Measurements from ENCODE around the gene SACS. TPM values are rescaled to one million over a fixed set of nuclear protein-coding genes. Genes with fewer than 3 reads are reported as not detected.

SACS gene
- total and polyA plus RNA-seq, 4 donors = 0.50 to 7.2 (median 2.9) TPM

DNA sequence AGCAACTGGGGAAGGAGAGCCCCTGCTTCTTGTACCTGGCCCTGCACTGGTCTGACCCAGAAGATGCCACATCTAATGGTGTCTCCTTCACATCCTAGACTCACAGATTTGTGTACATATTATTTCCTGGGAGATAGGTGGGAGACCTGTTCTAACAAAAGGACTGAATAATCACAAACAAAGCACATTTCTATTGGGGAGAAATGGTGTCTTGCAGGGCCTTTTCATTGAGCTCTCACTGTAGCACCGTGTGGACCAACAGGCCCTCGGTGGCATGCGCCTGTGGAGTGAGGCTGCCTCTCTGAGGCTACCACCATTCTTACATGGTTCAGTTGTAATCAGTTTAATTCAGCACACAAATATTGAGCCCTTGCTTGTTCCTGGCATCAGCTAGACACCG, 989 bp upstream of the SACS start (continued):
- TF ChIP-seq SP1 (IDR thresholded peaks at IDR 0.05) (no peak), JUND (IDR thresholded peaks at IDR 0.05) (no peak)

DNA sequence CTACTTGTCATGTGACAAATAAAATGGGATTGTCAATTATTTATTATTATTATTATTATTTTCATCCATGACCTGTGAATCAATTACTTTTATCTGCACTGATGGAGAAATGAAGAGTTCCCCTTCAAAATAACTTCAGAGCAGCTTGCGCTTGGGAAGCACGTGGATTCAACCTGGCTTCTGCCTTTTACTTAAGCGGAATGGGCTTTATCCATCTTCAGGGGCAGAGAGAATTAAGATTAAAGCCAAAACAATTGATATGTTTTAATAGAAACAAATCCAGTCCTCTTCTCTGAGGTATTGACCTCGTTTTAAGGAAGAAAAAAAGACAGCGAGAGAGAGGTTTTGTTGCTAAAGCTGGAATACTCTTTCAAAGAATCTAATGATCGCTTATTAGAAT, 876 bp downstream of the SACS start:
- Histone ChIP-seq H3K27me3 (ENCODE audit: control insufficient read depth in 4 of 4, insufficient read depth in 4 of 4, low read length in 3 of 4) (peaks cover 0 to 9% (median 2%) of the 10 kb centered on the region in 4 donors), H3K36me3 (ENCODE audit: control insufficient read depth in 4 of 4, insufficient read depth in 3 of 4, low read depth in 1 of 4, low read length in 3 of 4) (no peaks in the 10 kb centered on the region), H3K27ac (ENCODE audit: low read depth in 1 of 2, low read length in 2 of 2) (no peak overlapping the region), H3K9me3 (ENCODE audit: control insufficient read depth in 4 of 4, low read length in 3 of 4) (no peaks in the 10 kb centered on the region), H3K4me1 (ENCODE audit: control insufficient read depth in 4 of 4, insufficient read depth in 4 of 4, low read length in 3 of 4) (peaks cover 0 to 3% (median 1%) of the 10 kb centered on the region in 4 donors), H3K9ac (ENCODE audit: low read depth in 1 of 2, low read length in 2 of 2) (no peak overlapping the region), H3K4me3 (ENCODE audit: low read depth in 1 of 3, low read length in 3 of 3) (no peak overlapping the region)
- 37% methylated on average over 6 of the region's 6 CpGs for whole genome bisulfite sequencing
- no peak for TF ChIP-seq FOXA1 (IDR thresholded peaks at IDR 0.05)
- TF ChIP-seq, protein P1, sequence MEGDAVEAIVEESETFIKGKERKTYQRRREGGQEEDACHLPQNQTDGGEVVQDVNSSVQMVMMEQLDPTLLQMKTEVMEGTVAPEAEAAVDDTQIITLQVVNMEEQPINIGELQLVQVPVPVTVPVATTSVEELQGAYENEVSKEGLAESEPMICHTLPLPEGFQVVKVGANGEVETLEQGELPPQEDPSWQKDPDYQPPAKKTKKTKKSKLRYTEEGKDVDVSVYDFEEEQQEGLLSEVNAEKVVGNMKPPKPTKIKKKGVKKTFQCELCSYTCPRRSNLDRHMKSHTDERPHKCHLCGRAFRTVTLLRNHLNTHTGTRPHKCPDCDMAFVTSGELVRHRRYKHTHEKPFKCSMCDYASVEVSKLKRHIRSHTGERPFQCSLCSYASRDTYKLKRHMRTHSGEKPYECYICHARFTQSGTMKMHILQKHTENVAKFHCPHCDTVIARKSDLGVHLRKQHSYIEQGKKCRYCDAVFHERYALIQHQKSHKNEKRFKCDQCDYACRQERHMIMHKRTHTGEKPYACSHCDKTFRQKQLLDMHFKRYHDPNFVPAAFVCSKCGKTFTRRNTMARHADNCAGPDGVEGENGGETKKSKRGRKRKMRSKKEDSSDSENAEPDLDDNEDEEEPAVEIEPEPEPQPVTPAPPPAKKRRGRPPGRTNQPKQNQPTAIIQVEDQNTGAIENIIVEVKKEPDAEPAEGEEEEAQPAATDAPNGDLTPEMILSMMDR (IDR thresholded peaks at IDR 0.05; ENCODE audit: low read depth, low read length, missing input control) = no peak
- TF ChIP-seq HNF4G (IDR thresholded peaks at IDR 0.05) = no peak
- no peak for TF ChIP-seq SP1 (IDR thresholded peaks at IDR 0.05)
- TF ChIP-seq TAF1 (conservative IDR thresholded peaks at IDR 0.05) = no peak
- DNase-seq (ENCODE audit: low spot score) = no peak

DNA sequence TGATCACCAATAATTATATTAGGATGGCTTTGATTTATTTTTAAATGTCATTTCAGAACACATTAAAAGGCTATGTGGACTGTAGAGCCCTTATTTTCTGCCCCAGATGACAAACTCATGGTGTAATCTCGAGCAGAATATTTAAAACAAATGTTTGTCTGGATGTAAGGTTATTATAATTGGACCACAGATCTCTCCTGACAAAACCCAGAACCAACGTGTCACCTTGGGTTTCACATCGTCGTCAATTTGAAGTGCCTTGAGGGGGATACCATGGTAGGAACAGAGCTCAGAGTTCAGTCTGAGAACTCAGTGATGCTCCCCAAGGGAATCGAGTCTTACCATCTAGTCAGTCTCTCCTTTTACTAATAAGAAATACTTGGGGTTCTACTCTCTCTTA, 2.8 kb downstream of the SACS start:
- no peak overlapping the region for H3K4me3 ChIP-seq (ENCODE audit: low read depth in 1 of 3, low read length in 3 of 3)
- H3K36me3 ChIP-seq (ENCODE audit: control insufficient read depth in 4 of 4, insufficient read depth in 3 of 4, low read depth in 1 of 4, low read length in 3 of 4) = no peaks in the 10 kb centered on the region
- peaks cover 0 to 9% (median 2%) of the 10 kb centered on the region in 4 donors for H3K27me3 ChIP-seq (ENCODE audit: control insufficient read depth in 4 of 4, insufficient read depth in 4 of 4, low read length in 3 of 4)
- no peak overlapping the region for H3K27ac ChIP-seq (ENCODE audit: low read depth in 1 of 2, low read length in 2 of 2)
- no peak for DNase-seq (ENCODE audit: low spot score)
- WGBS = 76% methylated on average over 5 of the region's 5 CpGs
- TF ChIP-seq FOXA1 (IDR thresholded peaks at IDR 0.05) = no peak
- no peak for TF ChIP-seq HNF4A (conservative IDR thresholded peaks at IDR 0.05)
- TF ChIP-seq, protein P2, sequence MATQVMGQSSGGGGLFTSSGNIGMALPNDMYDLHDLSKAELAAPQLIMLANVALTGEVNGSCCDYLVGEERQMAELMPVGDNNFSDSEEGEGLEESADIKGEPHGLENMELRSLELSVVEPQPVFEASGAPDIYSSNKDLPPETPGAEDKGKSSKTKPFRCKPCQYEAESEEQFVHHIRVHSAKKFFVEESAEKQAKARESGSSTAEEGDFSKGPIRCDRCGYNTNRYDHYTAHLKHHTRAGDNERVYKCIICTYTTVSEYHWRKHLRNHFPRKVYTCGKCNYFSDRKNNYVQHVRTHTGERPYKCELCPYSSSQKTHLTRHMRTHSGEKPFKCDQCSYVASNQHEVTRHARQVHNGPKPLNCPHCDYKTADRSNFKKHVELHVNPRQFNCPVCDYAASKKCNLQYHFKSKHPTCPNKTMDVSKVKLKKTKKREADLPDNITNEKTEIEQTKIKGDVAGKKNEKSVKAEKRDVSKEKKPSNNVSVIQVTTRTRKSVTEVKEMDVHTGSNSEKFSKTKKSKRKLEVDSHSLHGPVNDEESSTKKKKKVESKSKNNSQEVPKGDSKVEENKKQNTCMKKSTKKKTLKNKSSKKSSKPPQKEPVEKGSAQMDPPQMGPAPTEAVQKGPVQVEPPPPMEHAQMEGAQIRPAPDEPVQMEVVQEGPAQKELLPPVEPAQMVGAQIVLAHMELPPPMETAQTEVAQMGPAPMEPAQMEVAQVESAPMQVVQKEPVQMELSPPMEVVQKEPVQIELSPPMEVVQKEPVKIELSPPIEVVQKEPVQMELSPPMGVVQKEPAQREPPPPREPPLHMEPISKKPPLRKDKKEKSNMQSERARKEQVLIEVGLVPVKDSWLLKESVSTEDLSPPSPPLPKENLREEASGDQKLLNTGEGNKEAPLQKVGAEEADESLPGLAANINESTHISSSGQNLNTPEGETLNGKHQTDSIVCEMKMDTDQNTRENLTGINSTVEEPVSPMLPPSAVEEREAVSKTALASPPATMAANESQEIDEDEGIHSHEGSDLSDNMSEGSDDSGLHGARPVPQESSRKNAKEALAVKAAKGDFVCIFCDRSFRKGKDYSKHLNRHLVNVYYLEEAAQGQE (IDR thresholded peaks at IDR 0.05) = no peak
- no peaks in the 10 kb centered on the region for H3K9me3 ChIP-seq (ENCODE audit: control insufficient read depth in 4 of 4, low read length in 3 of 4)
- H3K9ac ChIP-seq (ENCODE audit: low read depth in 1 of 2, low read length in 2 of 2) = no peak overlapping the region
- H3K4me1 ChIP-seq (ENCODE audit: control insufficient read depth in 4 of 4, insufficient read depth in 4 of 4, low read length in 3 of 4) = peaks cover 0 to 3% (median 1%) of the 10 kb centered on the region in 4 donors

DNA sequence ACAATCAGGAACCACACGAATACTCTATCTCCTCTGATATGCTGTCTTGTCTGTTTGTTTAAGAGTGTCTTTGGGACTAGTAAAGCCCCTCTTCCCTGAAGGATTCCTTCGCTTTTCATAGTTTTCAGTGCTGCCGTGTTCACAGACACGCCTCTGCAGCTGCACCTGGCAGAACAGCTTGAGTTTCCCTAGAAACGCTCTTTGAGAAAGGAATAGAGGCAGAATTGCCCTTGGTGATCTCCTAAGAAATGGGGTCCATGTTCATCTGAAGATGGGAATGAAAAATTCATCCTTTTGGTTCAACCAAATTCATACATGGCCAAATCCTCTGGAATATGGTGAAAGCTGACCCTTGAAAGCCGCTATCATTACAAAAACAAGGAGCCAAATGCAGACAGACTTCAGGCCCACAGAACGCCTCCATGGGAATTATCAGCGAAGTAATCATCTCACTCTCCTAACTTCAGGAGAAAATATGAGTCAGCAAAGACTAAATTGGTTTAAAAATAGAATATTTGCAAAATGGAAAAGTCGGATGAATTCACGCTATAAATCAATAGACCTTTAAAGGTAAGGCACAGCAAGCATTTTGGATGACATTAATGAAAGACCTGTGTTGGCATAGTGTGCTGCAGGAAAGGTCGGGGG, 5.5 kb downstream of the SACS start:
- Histone ChIP-seq H3K36me3 (ENCODE audit: control insufficient read depth in 4 of 4, insufficient read depth in 3 of 4, low read depth in 1 of 4, low read length in 3 of 4) (no peaks in the 10 kb centered on the region), H3K9me3 (ENCODE audit: control insufficient read depth in 4 of 4, low read length in 3 of 4) (no peaks in the 10 kb centered on the region), H3K4me1 (ENCODE audit: control insufficient read depth in 4 of 4, insufficient read depth in 4 of 4, low read length in 3 of 4) (peaks cover 0 to 2% (median 0%) of the 10 kb centered on the region in 4 donors), H3K9ac (ENCODE audit: low read depth in 1 of 2, low read length in 2 of 2) (no peak overlapping the region), H3K27ac (ENCODE audit: low read depth in 1 of 2, low read length in 2 of 2) (no peak overlapping the region), H3K4me3 (ENCODE audit: low read depth in 1 of 3, low read length in 3 of 3) (no peak overlapping the region), H3K27me3 (ENCODE audit: control insufficient read depth in 4 of 4, insufficient read depth in 4 of 4, low read length in 3 of 4) (peaks cover 0 to 7% (median 2%) of the 10 kb centered on the region in 4 donors)
- DNase-seq (ENCODE audit: low spot score) = no peak
- WGBS = 75% methylated on average over 11 of the region's 11 CpGs
- no peak for TF ChIP-seq SP1 (IDR thresholded peaks at IDR 0.05)
- TF ChIP-seq, protein P2 (IDR thresholded peaks at IDR 0.05) = no peak
- TF ChIP-seq EGR1 (IDR thresholded peaks at IDR 0.05; ENCODE audit: low read depth in 2 of 2) = no peak
- TF ChIP-seq, protein P3, sequence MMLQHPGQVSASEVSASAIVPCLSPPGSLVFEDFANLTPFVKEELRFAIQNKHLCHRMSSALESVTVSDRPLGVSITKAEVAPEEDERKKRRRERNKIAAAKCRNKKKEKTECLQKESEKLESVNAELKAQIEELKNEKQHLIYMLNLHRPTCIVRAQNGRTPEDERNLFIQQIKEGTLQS (IDR thresholded peaks at IDR 0.05) = no peak
- no peak for TF ChIP-seq JUND (IDR thresholded peaks at IDR 0.05)
- no peak for TF ChIP-seq NR2F2 (IDR thresholded peaks at IDR 0.05)
- TF ChIP-seq HNF4A (conservative IDR thresholded peaks at IDR 0.05) = no peak
- TF ChIP-seq, protein P4, sequence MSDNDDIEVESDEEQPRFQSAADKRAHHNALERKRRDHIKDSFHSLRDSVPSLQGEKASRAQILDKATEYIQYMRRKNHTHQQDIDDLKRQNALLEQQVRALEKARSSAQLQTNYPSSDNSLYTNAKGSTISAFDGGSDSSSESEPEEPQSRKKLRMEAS (IDR thresholded peaks at IDR 0.05) = no peak
- no peak for TF ChIP-seq RAD21 (IDR thresholded peaks at IDR 0.05)
- TF ChIP-seq FOXA2 (IDR thresholded peaks at IDR 0.05) = no peak
- TF ChIP-seq YY1 (IDR thresholded peaks at IDR 0.05) = no peak
- TF ChIP-seq RXRA (IDR thresholded peaks at IDR 0.05) = no peak

Data from liver (tissue), 9 donors.